ENCODE data around the gene ZNF775.

Gene ZNF775

GRCh38 chr7:150378853-150379440, at the start of gene ZNF775:
TSS of gene ZNF775 (plus strand) at chr7:150379330. CDS start at chr7:150388471, 9,141 bp downstream.
- DNase-seq = peak; percentile 90

DNA sequence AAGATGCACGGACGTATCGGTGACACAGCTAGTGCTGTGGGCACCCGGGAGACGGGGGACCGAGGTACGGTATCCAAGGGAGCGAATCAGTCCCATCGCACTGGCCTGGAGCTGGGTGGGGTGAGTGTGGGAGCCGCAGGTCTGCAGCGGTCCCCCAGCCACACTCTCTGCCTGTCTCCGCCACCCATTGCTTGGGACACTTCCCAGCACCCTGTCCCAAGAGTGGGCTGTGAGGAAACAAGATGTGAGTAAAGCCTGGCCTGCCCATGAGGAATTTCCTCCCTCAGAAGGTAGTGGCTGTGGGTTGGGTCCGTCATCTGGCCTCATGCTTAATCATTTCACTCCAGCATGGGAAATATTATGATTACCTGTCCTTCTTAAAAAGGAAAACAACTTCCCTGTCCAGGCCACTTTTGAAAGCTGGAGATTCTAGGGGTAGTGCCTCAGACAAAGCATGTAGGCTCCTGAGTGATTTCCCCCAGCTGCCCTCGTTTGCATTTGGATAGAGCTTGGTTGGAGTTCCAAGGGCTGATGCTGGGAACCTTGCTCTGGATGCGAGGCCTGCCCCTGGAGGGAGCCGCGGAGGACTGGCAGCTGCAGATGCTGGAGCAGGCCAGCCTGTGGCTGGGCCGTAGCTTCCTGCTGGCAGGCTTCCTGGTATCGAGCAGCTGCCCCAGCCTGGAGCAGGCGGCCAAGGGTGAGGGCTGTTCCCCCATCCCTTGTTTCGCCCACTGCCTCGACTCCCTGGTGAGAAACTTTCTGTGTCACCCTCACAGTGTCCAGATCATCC, 49.6 kb upstream of the ZNF775 start:
- DNase-seq = no peak

DNA sequence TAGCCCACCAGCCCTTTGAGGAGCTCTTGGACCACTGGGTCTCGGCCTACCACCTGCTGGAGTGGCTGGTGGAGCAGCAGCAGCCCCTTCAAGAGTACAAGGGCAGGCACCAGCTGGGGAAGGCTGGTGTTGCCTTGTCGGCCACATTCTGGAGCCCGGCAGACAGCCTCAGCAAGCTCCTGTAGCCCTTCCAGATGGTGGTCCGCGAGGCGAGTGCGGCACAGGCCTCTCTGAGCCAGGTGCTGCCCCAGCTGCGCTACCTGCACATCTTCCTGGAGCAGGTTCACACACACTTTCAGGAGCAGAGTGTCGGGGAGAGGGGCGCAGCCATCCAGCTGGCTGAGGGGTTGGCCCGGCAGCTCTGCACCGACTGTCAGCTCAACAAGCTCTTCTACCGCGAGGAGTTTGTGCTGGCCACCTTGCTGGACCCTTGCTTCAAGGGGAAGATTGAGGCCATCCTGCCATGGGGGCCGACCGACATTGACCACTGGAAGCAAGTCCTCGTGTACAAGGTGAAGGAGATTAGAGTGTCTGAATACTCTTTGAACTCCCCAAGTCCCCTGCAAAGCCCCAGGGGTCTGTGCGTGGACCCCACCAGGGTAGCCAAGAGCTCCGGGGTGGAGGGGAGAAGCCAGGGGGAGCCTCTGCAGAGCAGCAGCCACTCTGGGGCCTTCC, 48.8 kb upstream of the ZNF775 start:
- DNase-seq = no peak

DNA sequence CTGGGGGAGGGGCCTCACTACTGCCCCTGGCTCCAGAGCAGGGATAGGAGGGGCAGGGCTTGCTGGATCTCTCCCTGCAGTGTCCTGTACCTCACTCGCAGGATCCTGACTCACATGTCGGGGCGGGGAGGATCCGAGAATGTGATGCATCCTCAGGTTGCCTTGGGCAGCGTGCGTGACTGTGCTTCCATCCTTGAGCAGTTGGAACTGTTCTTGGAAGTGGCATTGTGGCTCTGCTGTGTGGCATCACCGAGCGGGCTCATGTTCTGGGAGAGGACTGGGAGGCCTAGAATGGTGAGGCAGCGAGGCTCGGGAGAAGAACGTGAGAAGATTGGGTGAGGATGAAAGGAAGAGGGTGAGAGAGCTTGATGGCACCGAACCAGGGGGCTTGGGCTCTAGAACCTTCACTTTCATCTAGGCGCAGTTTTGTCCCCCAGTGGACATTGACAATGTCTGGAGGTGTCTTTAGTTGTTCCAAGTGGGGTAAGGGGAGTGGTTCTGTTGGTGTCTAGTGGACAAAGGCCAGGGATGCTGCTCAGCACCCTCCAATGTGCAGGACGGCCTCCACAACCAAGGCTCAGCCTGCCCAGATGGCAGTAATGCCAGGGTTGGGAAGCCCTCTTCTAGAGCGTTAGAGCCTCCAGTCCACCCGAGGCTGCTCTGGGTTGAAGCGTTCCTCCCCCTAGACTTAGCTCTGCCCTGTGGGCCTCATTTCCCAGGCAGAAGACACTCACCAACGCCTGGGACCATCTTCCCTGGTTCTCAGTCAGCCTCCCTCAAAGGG, 46.1 kb upstream of the ZNF775 start:
- DNase-seq = no peak

DNA sequence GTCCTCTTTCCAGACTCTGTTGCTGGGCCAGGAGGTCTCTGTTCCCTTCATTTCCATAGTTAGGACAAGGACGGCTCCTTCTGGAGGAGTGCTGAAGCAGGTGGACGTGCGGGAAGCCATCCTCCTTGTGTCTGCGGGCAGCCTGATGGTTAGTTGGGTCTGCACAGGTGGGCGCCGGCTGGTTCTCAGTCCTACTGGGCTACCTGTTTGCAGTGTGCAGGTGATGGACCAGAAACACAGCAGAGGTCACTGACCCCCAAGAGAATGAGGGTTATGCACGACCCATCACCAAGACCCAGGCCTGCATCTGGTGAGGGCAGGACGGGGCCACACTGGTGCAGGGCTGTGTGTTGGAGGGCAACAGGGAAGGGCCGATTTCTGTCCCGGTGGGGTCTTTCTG, 45.5 kb upstream of the ZNF775 start:
- no peak for DNase-seq

DNA sequence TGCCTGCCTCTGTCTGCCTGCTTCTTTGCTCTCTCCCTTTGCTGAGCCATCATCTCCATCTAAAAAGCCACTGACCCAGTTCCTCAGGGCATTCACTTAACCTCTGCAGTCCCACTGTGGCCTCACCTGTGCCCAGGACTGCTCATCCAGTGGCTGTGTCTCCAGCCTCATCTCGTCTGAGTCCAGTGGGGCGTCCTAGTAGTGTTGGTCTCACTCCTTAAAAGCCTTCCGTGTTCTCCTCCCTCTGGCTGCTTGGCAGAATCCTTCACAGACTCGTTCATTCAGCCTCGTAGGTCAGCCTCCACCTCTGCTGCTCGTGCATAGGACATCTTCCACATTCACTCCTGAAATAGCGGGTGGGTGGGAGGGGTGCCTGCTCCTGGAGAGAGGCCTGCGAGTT, 45.0 kb upstream of the ZNF775 start:
- DNase-seq = no peak

GRCh38 chr7:150335108-150335773, 43.9 kb upstream of the ZNF775 start:
- no peak for DNase-seq

DNA sequence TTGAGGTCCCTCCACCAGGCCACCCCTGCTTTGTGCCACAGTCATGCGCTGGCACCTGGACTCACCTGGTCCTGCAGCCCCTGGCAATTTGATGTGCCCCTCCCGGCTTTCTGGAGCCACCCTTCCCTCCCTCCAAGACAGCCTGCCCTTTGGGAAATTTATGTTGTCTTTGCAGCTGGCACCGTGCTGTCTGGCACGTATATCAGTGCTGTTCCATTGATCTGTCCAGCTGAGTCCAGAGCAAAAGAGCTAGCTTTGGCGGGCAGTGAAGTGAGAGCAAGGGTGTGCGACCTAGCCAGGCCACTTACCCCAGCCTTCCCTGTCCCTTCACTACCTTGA, 43.4 kb upstream of the ZNF775 start:
- no peak for DNase-seq

DNA sequence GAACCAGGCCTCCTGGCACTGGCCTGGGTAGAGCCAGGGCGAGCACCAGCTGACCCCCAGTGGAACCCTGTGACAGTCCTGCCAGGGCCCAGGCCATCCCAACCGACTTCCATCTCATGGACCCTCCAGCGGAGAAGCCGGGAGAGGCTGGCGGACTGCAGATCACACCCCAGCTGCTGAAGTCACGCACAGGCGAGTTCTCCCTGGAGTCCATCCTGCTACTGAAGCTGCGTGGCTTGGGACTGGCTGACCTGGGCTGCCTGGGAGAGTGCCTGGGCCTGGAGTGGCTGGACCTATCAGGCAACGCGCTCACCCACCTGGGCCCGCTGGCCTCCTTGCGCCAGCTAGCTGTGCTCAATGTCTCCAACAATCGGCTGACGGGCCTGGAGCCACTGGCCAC, 42.4 kb upstream of the ZNF775 start:
- DNase-seq = no peak

- DNase-seq = no peak
Observed at GRCh38 chr7:150337179-150337578, 42.0 kb upstream of the ZNF775 start.

GRCh38 chr7:150337659-150338081, 41.5 kb upstream of the ZNF775 start:
- DNase-seq = no peak

DNA sequence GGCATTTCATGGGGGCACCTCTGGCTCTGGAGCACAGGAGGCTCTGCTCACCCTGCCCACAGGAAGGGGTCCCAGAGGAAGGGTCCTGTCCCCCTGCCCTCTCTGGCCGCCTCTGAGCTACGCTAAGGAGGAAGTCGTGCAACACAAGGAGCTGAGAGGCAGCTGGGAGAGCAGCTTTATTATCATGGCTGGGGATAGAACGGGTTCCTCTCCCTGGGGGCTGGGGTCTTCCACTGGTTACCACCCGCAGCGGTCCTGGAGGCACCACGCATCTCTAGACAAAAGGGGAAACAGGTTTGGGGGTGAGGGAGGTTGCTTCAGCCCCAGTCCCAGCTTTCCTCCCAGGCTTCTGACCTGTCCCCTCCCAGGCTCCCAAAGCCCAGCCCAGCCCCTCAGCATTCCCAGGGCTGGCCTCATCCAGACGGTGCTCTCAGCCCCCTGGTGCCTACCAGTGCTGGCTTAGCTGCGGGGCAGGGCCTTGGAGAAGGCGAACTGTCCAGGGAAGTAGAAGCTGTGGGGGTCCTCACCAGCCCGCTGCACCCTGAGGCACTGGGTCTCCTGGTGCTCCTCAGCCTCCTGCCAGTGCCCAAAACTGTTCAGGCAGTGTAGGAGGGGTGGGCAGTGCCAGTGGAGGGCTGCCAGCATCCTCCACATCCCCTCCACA, 40.8 kb upstream of the ZNF775 start:
- no peak for DNase-seq

GRCh38 chr7:150339409-150339809, 39.7 kb upstream of the ZNF775 start:
- DNase-seq = no peak

GRCh38 chr7:150340024-150340749, 38.9 kb upstream of the ZNF775 start:
- DNase-seq = no peak

DNA sequence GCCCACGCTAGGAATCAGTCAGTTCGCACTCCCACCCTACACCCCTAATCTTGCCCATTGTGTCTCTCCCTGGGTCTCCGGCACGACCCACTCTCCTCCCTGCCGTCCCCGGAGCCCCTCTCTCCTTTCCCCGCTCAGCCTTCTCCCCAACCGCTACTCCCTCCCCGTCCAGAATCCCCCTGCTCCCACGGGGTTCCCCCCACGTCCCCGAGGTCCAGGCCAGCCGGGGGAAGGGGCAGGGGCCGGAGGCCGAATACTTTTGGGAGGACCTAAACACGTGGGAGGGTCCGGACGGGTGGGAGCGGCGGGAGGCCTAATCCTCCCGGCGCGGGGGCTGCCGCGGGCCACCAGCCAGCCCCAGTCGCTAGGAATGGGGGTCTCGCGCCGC, 38.3 kb upstream of the ZNF775 start:
- no peak for DNase-seq

DNA sequence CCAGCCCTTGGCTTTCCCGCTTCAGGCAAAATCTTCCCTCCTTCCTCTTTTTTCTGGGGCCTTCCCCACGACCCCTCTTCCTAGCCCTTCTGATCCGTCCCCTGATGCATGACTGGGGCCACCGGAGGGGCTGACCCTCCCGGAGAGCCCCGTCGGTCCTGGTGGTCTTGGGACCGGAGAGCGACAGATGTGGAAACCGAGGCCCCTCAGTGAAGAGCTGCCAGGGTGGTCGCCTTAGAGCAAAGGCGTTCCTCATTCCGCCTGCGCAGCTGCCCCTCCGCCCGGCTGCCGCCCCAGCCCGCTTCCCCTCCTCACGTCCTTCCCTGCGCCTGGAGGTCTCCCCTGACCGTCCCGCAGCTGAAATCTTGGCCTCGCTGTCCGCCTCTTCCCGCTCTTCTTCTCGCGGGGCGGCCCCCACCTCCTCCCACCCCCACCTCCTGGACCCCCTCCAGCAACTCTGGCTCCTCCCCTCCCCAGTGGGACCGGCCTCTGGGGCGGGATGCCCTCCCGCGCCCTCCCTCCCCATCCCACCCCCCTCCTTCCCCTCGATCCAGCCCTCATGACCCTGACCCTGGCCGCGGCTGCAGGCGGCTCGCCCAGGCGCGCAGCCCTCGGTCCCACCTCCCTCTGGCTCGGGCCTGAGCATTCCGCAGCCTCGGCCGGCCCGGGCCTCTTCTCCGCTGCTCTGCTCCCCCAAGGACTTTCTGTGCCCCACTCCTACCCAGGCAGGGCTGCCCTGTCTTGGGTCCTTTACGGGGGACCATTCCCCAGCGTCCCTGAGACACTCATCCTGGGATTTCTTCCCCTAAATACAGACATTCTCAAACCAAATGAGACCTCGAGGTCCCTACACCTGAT, 37.6 kb upstream of the ZNF775 start, which contains the start of gene RARRES2:
RARRES2 (minus strand) TSS at position 367 of the 858 bp plus-strand sequence. CDS start 1,020 bp downstream, outside the sequence.
- DNase-seq = no peak

GRCh38 chr7:150342121-150342408, 37.1 kb upstream of the ZNF775 start:
- no peak for DNase-seq

- DNase-seq = no peak
Observed at GRCh38 chr7:150343225-150343624, 35.9 kb upstream of the ZNF775 start.

GRCh38 chr7:150344299-150344698, 34.8 kb upstream of the ZNF775 start:
- DNase-seq = no peak

GRCh38 chr7:150345012-150345411, 34.1 kb upstream of the ZNF775 start:
- no peak for DNase-seq

DNA sequence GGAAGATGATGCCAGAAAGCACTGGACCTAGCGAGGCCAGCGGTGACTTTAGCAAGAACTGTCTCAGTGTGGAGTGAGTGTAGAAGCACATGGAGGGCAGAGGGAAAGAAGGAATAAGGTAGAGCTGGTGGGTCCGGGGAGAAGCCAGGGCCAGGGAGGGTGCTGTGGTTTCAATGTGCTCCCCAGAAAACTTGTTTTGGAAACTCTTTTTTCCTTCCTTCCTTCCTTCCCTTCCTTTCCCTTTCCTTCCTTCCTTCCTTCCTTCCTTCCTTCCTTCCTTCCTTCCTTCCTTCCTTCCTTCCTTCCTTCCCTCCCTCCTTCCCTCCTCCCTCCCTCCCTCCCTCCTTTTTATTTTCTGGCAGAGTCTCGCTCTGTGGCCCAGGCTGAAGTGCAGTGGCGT, 32.2 kb upstream of the ZNF775 start:
- no peak for DNase-seq
